GM23338 (cell line): Measurements from ENCODE around the gene NR3C1. TPM values are rescaled to one million over a fixed set of nuclear protein-coding genes. Genes with fewer than 3 reads are reported as not detected.

ENCODE experiments used
- ATAC-seq: fragments of 200-7000 bp; cut with Tn5 transposase; 3 replicates; pipeline ENCODE4 v1.9.1; 2020
- DNase-seq: peaks from one replicate; pipeline ENCODE4 v3.0.0-alpha.2; 2015; ENCODE audit warnings: low spot score
- H2AFZ ChIP-seq: fragments of 200-600 bp; sonication (generic); 2 replicates; pipeline ENCODE4 v1.8.0; 2016; ENCODE audit warnings: antibody characterized with exemption, mild to moderate bottlenecking, moderate library complexity
- H3F3A ChIP-seq: fragments of 200-600 bp; sonication (generic); replicated peaks from 2 replicates; pipeline ENCODE4 v1.8.0; 2017; ENCODE audit warnings: antibody characterized with exemption, mixed run types, low read depth
- H3K27ac ChIP-seq: fragments of 200-600 bp; sonication (generic); 2 replicates; pipeline ENCODE4 v1.6.1; 2016; ENCODE audit warnings: low read depth
- H3K27me3 ChIP-seq: fragments of 200-600 bp; sonication (generic); 2 replicates; pipeline ENCODE4 v1.8.0; 2016; ENCODE audit warnings: mild to moderate bottlenecking, mixed run types, moderate library complexity; ENCODE audit not compliant: insufficient read depth
- H3K36me3 ChIP-seq: fragments of 200-600 bp; sonication (generic); 2 replicates; pipeline ENCODE4 v1.8.0; 2016; ENCODE audit warnings: mild to moderate bottlenecking; ENCODE audit not compliant: insufficient read depth
- H3K4me1 ChIP-seq: fragments of 200-600 bp; sonication (generic); 2 replicates; pipeline ENCODE4 v1.8.0; 2016; ENCODE audit warnings: mild to moderate bottlenecking, moderate library complexity; ENCODE audit not compliant: insufficient read depth
- H3K4me2 ChIP-seq: fragments of 200-600 bp; sonication (generic); 2 replicates; pipeline ENCODE4 v1.7.1; 2017; ENCODE audit warnings: mixed run types
- H3K4me3 ChIP-seq: fragments of 200-600 bp; sonication (generic); 2 replicates; pipeline ENCODE4 v1.6.1; 2016; ENCODE audit warnings: mixed run types
- H3K79me2 ChIP-seq: fragments of 200-600 bp; sonication (generic); replicated peaks from 2 replicates; pipeline ENCODE4 v1.8.0; 2017; ENCODE audit warnings: mild to moderate bottlenecking; ENCODE audit not compliant: insufficient read depth
- H3K9me2 ChIP-seq: fragments of 200-600 bp; sonication (generic); 2 replicates; pipeline ENCODE4 v1.8.0; 2017; ENCODE audit not compliant: insufficient read depth
- H4K20me1 ChIP-seq: fragments of 200-600 bp; sonication (generic); replicated peaks from 2 replicates; pipeline ENCODE4 v1.8.0; 2017; ENCODE audit warnings: mild to moderate bottlenecking; ENCODE audit not compliant: insufficient read depth
- H3K27ac Mint-ChIP-seq: 2 replicates; pipeline ENCODE4 v1.8.0; 2020; ENCODE audit warnings: inconsistent platforms, mild to moderate bottlenecking, moderate library complexity, mixed read lengths
- H3K27me3 Mint-ChIP-seq: 3 replicates; pipeline ENCODE4 v1.8.0; 2022; ENCODE audit warnings: low read depth, mild to moderate bottlenecking, moderate library complexity, mixed read lengths, inconsistent platforms; ENCODE audit not compliant: insufficient read depth, poor library complexity
- H3K36me3 Mint-ChIP-seq: 3 replicates; pipeline ENCODE4 v1.8.0; 2021; ENCODE audit warnings: low read depth, mild to moderate bottlenecking, inconsistent platforms, moderate library complexity, mixed read lengths
- H3K4me1 Mint-ChIP-seq: 3 replicates; pipeline ENCODE4 v1.8.0; 2020; ENCODE audit warnings: mild to moderate bottlenecking, inconsistent platforms, mixed read lengths
- H3K4me3 Mint-ChIP-seq: 3 replicates; pipeline ENCODE4 v1.8.0; 2021; ENCODE audit warnings: moderate library complexity, mild to moderate bottlenecking, inconsistent platforms, mixed read lengths
- H3K9me3 Mint-ChIP-seq: 3 replicates; pipeline ENCODE4 v1.8.0; 2020; ENCODE audit warnings: moderate library complexity, mild to moderate bottlenecking, inconsistent platforms, mixed read lengths
- CREB1 ChIP-seq: fragments of 250-450 bp; sonication (Bioruptor Pico); IDR thresholded peaks from 2 replicates; pipeline ENCODE4 v1.5.0; 2020; ENCODE audit warnings: low read depth, mild to moderate bottlenecking, moderate library complexity
- CTCF ChIP-seq, 2 experiments: fragments of 200-600 bp in 1 of 2; sonication (generic) in 1 of 2; conservative IDR thresholded peaks; 2 replicates each; pipeline versions ENCODE4 v1.5.1 to v1.6.1; 2016 to 2017; ENCODE audit warnings: antibody characterized with exemption in 2 of 2, low read depth in 2 of 2, mild to moderate bottlenecking in 2 of 2, moderate library complexity in 1 of 2
- ETS1 ChIP-seq: IDR thresholded peaks from 2 replicates; pipeline ENCODE4 v1.6.1; 2016; ENCODE audit warnings: antibody characterized with exemption
- EZH2 ChIP-seq: fragments of 200-600 bp; sonication (generic); IDR thresholded peaks from one replicate; pipeline ENCODE4 v1.8.0; 2017; ENCODE audit warnings: antibody characterized with exemption, mild to moderate bottlenecking, low read depth; ENCODE audit not compliant: unreplicated experiment
- EZH2phosphoT487 ChIP-seq: fragments of 200-600 bp; sonication (generic); IDR thresholded peaks from one replicate; pipeline ENCODE4 v1.8.1; 2018; ENCODE audit warnings: antibody characterized with exemption; ENCODE audit not compliant: unreplicated experiment
- JUNB ChIP-seq: IDR thresholded peaks from one replicate; pipeline ENCODE4 v1.6.1; 2016; ENCODE audit warnings: antibody characterized with exemption; ENCODE audit not compliant: unreplicated experiment
- NANOG ChIP-seq: IDR thresholded peaks from 2 replicates; pipeline ENCODE4 v1.6.1; 2016; ENCODE audit warnings: antibody characterized with exemption, borderline replicate concordance
- POLR2AphosphoS5 ChIP-seq: IDR thresholded peaks from 2 replicates; pipeline ENCODE4 v1.6.1; 2016; ENCODE audit warnings: antibody characterized with exemption, low read depth
- REST ChIP-seq: IDR thresholded peaks from one replicate; pipeline ENCODE4 v1.6.1; 2018; ENCODE audit warnings: antibody characterized with exemption; ENCODE audit not compliant: unreplicated experiment
- STAT1 ChIP-seq: IDR thresholded peaks from one replicate; pipeline ENCODE4 v1.6.1; 2016; ENCODE audit warnings: antibody characterized with exemption; ENCODE audit not compliant: unreplicated experiment
- ZNF114 ChIP-seq: fragments of 250-450 bp; sonication (Bioruptor Pico); IDR thresholded peaks from 2 replicates; pipeline ENCODE4 v1.5.0; 2020; ENCODE audit warnings: mild to moderate bottlenecking, moderate library complexity
- ZNF331 ChIP-seq: fragments of 250-450 bp; sonication (Bioruptor Pico); IDR thresholded peaks from 2 replicates; pipeline ENCODE4 v1.5.0; 2020; ENCODE audit warnings: low read depth, mild to moderate bottlenecking, moderate library complexity
- ZNF462 ChIP-seq: fragments of 250-450 bp; sonication (Bioruptor Pico); IDR thresholded peaks from 2 replicates; pipeline ENCODE4 v1.5.0; 2020; ENCODE audit warnings: mild to moderate bottlenecking, moderate library complexity
- polyA plus RNA-seq: library from polyadenylated mRNA; unstranded; fragments of >200 nt; fragmentation: Nextera tagmentation; extraction: Ambion mirVana; gene quantifications from 2 replicates; pipeline ENCODE4 v1.2.1, GENCODE V29; 2016
- total RNA-seq: library from RNA; depleted of rRNA; stranded (reverse); fragments of >200 nt; shearing (Covaris generic); gene quantifications from 2 replicates; pipeline ENCODE4 v1.2.3, GENCODE V29; 2014

NR3C1 gene
- total and polyA plus RNA-seq, 2 experiments from 2014 or later = 1.2 to 4.6 TPM

- no peak overlapping the region for H2AFZ ChIP-seq
- DNase-seq (no peak), ATAC-seq (no peak)
- no peaks in the 10 kb centered on the region for H3F3A ChIP-seq
- no peak overlapping the region for H3K4me3 ChIP-seq
- Mint-ChIP-seq H3K36me3 (peaks cover 6% of the 10 kb centered on the region; the same call in 1 of the 3 replicates), H3K9me3 (no peaks in the 10 kb centered on the region), H3K27ac (no peak overlapping the region), H3K4me3 (no peak overlapping the region), H3K27me3 (no peaks in the 10 kb centered on the region), H3K4me1 (no peaks in the 10 kb centered on the region)
- no peaks in the 10 kb centered on the region for H3K36me3 ChIP-seq
- no peak overlapping the region for H3K27ac ChIP-seq
- H3K27me3 ChIP-seq = no peaks in the 10 kb centered on the region
- H3K79me2 ChIP-seq = no peaks in the 10 kb centered on the region
- H3K4me2 ChIP-seq = no peak overlapping the region
- H4K20me1 ChIP-seq = no peaks in the 10 kb centered on the region
- H3K9me2 ChIP-seq = no peaks in the 10 kb centered on the region; the same call in none of the 2 replicates
- TF ChIP-seq POLR2AphosphoS5 = no peak
- TF ChIP-seq CTCF (conservative IDR thresholded peaks at IDR 0.05; ENCODE audit: low read depth in 2 of 2) = no peak
- TF ChIP-seq JUNB = no peak
- no peak for TF ChIP-seq ZNF114
- no peak for TF ChIP-seq REST
- TF ChIP-seq NANOG = no peak
- no peak for TF ChIP-seq CREB1
- no peak for TF ChIP-seq STAT1
- no peak for TF ChIP-seq ZNF331 (CRISPR knock-in tag)
- no peak for TF ChIP-seq EZH2phosphoT487
- no peak for TF ChIP-seq EZH2
- no peak for TF ChIP-seq ETS1
- TF ChIP-seq ZNF462 (CRISPR knock-in tag) = no peak
- no peaks in the 10 kb centered on the region for H3K4me1 ChIP-seq
Measured at GRCh38 chr5:143309661-143310431, 93.6 kb downstream of the NR3C1 start.
